Stimulated activated CD4-positive, alpha-beta T cell treated with anti-CD3 and anti-CD28 coated beads, Interleukin-4, amount 100 ng/mL, for 1 hour (primary cell): Measurements from ENCODE around the gene SCN3B.

Experiments used
- DNase-seq: peaks from one replicate; pipeline ENCODE4 v3.0.0-alpha.2; 2020

The SCN3B gene

GRCh38 chr11:123653827-123654565 is 428 bp downstream of the SCN3B start:
- peak; percentile 36 for DNase-seq

- DNase-seq: no peak
These were observed 969 bp downstream of the SCN3B start for GRCh38 chr11:123653483-123653826.

GRCh38 chr11:123652599-123652998 is 1.8 kb downstream of the SCN3B start:
- DNase-seq: no peak

- no peak for DNase-seq
These were observed 3.5 kb downstream of the SCN3B start for GRCh38 chr11:123650901-123651300.

GRCh38 chr11:123645286-123645975 is 9.0 kb downstream of the SCN3B start:
- no peak for DNase-seq

- DNase-seq: no peak
These were observed 12.0 kb downstream of the SCN3B start for GRCh38 chr11:123642435-123642834.

- no peak for DNase-seq
These were observed 13.0 kb downstream of the SCN3B start for GRCh38 chr11:123641495-123641840.

GRCh38 chr11:123640677-123641494 is 13.5 kb downstream of the SCN3B start:
- peak; percentile 51 for DNase-seq

GRCh38 chr11:123640029-123640428 is 14.4 kb downstream of the SCN3B start:
- DNase-seq: no peak

GRCh38 chr11:123630126-123630608 is 24.3 kb downstream of the SCN3B start:
- no peak for DNase-seq

GRCh38 chr11:123628936-123629683 is 25.3 kb downstream of the SCN3B start:
- DNase-seq: no peak

- no peak for DNase-seq
These were observed 29.4 kb downstream of the SCN3B start for GRCh38 chr11:123624974-123625373.

- DNase-seq: no peak
These were observed 31.8 kb downstream of the SCN3B start for GRCh38 chr11:123622576-123622975.

GRCh38 chr11:123616505-123617198 is 37.8 kb downstream of the SCN3B start:
- DNase-seq: no peak

- DNase-seq: no peak
These were observed 42.7 kb downstream of the SCN3B start for GRCh38 chr11:123611698-123612097.

GRCh38 chr11:123608945-123609344 is 45.5 kb downstream of the SCN3B start:
- no peak for DNase-seq

GRCh38 chr11:123608371-123608770 is 46.1 kb downstream of the SCN3B start:
- DNase-seq: no peak

GRCh38 chr11:123607781-123608180 is 46.6 kb downstream of the SCN3B start:
- no peak for DNase-seq

GRCh38 chr11:123603666-123604065 is 50.8 kb downstream of the SCN3B start:
- DNase-seq: no peak

GRCh38 chr11:123601743-123602142 is 52.7 kb downstream of the SCN3B start:
- DNase-seq: no peak

- DNase-seq: no peak
These were observed 53.3 kb downstream of the SCN3B start for GRCh38 chr11:123601136-123601535.

GRCh38 chr11:123597859-123598258 is 56.6 kb downstream of the SCN3B start:
- DNase-seq: no peak
